ENCODE results near the gene CCN6.

GRCh38 chr6:112096901-112097300, 43.0 kb downstream of the CCN6 start:
- TF ChIP-seq CTCF (IDR thresholded peaks at IDR 0.05), result no peak
- TF ChIP-seq POLR2A (IDR thresholded peaks at IDR 0.05), result no peak
